Endothelial cell of umbilical vein (primary cell): ENCODE results near the gene DAB1. TPM values are rescaled to one million over a fixed set of nuclear protein-coding genes. Genes with fewer than 3 reads are reported as not detected.

Experiments used
- BruUV-seq: library from RNA; stranded (reverse); fragments of 400-500 nt; replicated peaks from 2 replicates; lab custom pipeline; 2021; lab: Mats Ljungman, UMichigan
- CTCF ChIA-PET: fragments of 300-600, 350-600 bp; sonication (Branson Sonifier 250); formaldehyde crosslinking; loops from one replicate; lab custom pipeline; 2021; ENCODE audit warnings: antibody characterized with exemption, inconsistent platforms; lab: Charles Lee
- POLR2A ChIA-PET: fragments of 300-600, 350-600 bp; sonication (Branson Sonifier 250); formaldehyde crosslinking; loops from one replicate; lab custom pipeline; 2021; ENCODE audit warnings: antibody characterized with exemption, inconsistent platforms; lab: Charles Lee
- DNase-seq: peaks from one replicate; pipeline ENCODE4 v3.0.0-alpha.2; 2011; ENCODE audit warnings: low read depth, low spot score
- FAIRE-seq: peaks from 2 replicates; lab custom pipeline; 2011; peaks lifted over from hg19 to GRCh38; lab: Jason Lieb, UNC
- H2AFZ ChIP-seq: 2 replicates; pipeline ENCODE4 v1.6.0; 2012; ENCODE audit warnings: low read depth, low read length, control low read depth, inconsistent platforms
- H3K27ac ChIP-seq: 2 replicates; pipeline ENCODE4 v1.5.1; 2011; ENCODE audit warnings: low read depth, mild to moderate bottlenecking, control low read depth, low read length, moderate library complexity; ENCODE audit not compliant: insufficient read depth
- H3K27me3 ChIP-seq, 2 experiments: 2 replicates each; pipeline versions ENCODE4 v1.6.0 to v1.6.1; 2011; ENCODE audit warnings: low read length in 2 of 2, mixed read lengths in 1 of 2; ENCODE audit not compliant: control insufficient read depth in 2 of 2, insufficient read depth in 2 of 2
- H3K36me3 ChIP-seq, 2 experiments: 2 replicates in 1 of 2; 3 replicates in 1 of 2; pipeline ENCODE4 v1.5.1; 2011; ENCODE audit warnings: low read length in 2 of 2, mild to moderate bottlenecking in 1 of 2, moderate library complexity in 1 of 2; ENCODE audit not compliant: control insufficient read depth in 2 of 2, insufficient read depth in 2 of 2; ENCODE audit errors: extremely low read depth in 1 of 2
- H3K4me1 ChIP-seq: 3 replicates; pipeline ENCODE4 v1.5.1; 2011; ENCODE audit warnings: mild to moderate bottlenecking, low read length; ENCODE audit not compliant: control insufficient read depth, insufficient read depth; ENCODE audit errors: extremely low read depth
- H3K4me2 ChIP-seq: 2 replicates; pipeline ENCODE4 v1.6.1; 2011; ENCODE audit warnings: low read length, control low read depth, mixed read lengths; ENCODE audit not compliant: insufficient read depth
- H3K4me3 ChIP-seq, 3 experiments: fragments of 200-600 bp in 1 of 3; sonication (generic), shearing (Covaris generic) in 1 of 3; replicated peaks in 1 of 3; 2 replicates each; pipeline ENCODE4 v1.5.1; 2011 to 2016; ENCODE audit warnings: control low read depth in 3 of 3, low read length in 3 of 3, mild to moderate bottlenecking in 2 of 3, inconsistent platforms in 1 of 3, low read depth in 1 of 3, moderate library complexity in 1 of 3; ENCODE audit not compliant: insufficient read depth in 1 of 3
- H3K79me2 ChIP-seq: 2 replicates; pipeline ENCODE4 v1.6.0; 2012; ENCODE audit warnings: low read length, inconsistent platforms; ENCODE audit not compliant: control insufficient read depth, insufficient read depth
- H3K9ac ChIP-seq: replicated peaks from 2 replicates; pipeline ENCODE3; 2011; ENCODE audit warnings: low read length, control low read depth; ENCODE audit not compliant: insufficient read depth; ENCODE audit errors: extremely low read depth
- H3K9me1 ChIP-seq: replicated peaks from 3 replicates; pipeline ENCODE4 v1.6.0; 2011; ENCODE audit warnings: mild to moderate bottlenecking, low read length; ENCODE audit not compliant: control insufficient read depth, insufficient read depth; ENCODE audit errors: extremely low read depth
- H3K9me3 ChIP-seq: replicated peaks from 2 replicates; pipeline ENCODE4 v1.5.1; 2012; ENCODE audit warnings: low read length, inconsistent platforms; ENCODE audit not compliant: control insufficient read depth, insufficient read depth
- H4K20me1 ChIP-seq: replicated peaks from 2 replicates; pipeline ENCODE3; 2011; ENCODE audit warnings: mild to moderate bottlenecking, low read length; ENCODE audit not compliant: control insufficient read depth, insufficient read depth; ENCODE audit errors: extremely low read depth
- CTCF ChIP-seq, 2 donors: IDR thresholded peaks; 1 replicate in 1 of 2; 2 replicates in 1 of 2; pipeline ENCODE4 v1.5.1; 2011; ENCODE audit warnings: low read length in 2 of 2, mild to moderate bottlenecking in 2 of 2, moderate library complexity in 2 of 2, control low read depth in 1 of 2, inconsistent platforms in 1 of 2, low read depth in 1 of 2; ENCODE audit not compliant: insufficient read depth in 1 of 2; ENCODE audit errors: extremely low read depth in 1 of 2
- EZH2 ChIP-seq: IDR thresholded peaks from 2 replicates; pipeline ENCODE4 v1.6.1; 2012; ENCODE audit warnings: borderline replicate concordance, low read depth, mild to moderate bottlenecking, moderate library complexity, low read length, inconsistent platforms; ENCODE audit not compliant: severe bottlenecking
- FOS ChIP-seq: IDR thresholded peaks from 2 replicates; pipeline ENCODE4 v1.6.1; 2011; ENCODE audit warnings: mild to moderate bottlenecking, low read length, moderate library complexity, borderline replicate concordance; ENCODE audit not compliant: insufficient read depth
- GATA2 ChIP-seq: IDR thresholded peaks from 2 replicates; pipeline ENCODE4 v1.7.0; 2011; ENCODE audit warnings: low read depth, mild to moderate bottlenecking, moderate library complexity, mixed read lengths, low read length; ENCODE audit not compliant: insufficient read length, insufficient read depth
- JUN ChIP-seq: IDR thresholded peaks from 2 replicates; pipeline ENCODE4 v1.6.1; 2011; ENCODE audit warnings: borderline replicate concordance, low read depth; ENCODE audit not compliant: insufficient read length, insufficient read depth
- MAX ChIP-seq: IDR thresholded peaks from 2 replicates; pipeline ENCODE4 v1.6.1; 2011; ENCODE audit not compliant: insufficient read depth, insufficient read length
- MYC ChIP-seq: IDR thresholded peaks from one replicate; pipeline ENCODE4 v1.6.1; 2011; ENCODE audit warnings: mild to moderate bottlenecking, low read depth, low read length
- POLR2A ChIP-seq: IDR thresholded peaks from 2 replicates; pipeline ENCODE4 v1.6.1; 2012; ENCODE audit warnings: low read depth, mild to moderate bottlenecking, control low read depth, low read length
- POLR2AphosphoS5 ChIP-seq: IDR thresholded peaks from 2 replicates; pipeline ENCODE4 v1.6.1; 2012; ENCODE audit warnings: low read depth, mild to moderate bottlenecking, control low read depth, low read length, moderate library complexity; ENCODE audit not compliant: insufficient read depth
- dilution Hi-C: fragments of 300-500 bp; cut with MboI; formaldehyde crosslinking; loops from one replicate; pipeline ENCODE4 v1.15.0; 2019; ENCODE audit warnings: low sequenced_read_pairs; ENCODE audit not compliant: extremely low pct_ligation_motif_present
- intact Hi-C: fragments of 100-400 bp; cut with micrococcal nuclease; formaldehyde crosslinking; loops from one replicate; pipeline ENCODE4 v1.10.0; 2022
- polyA plus RNA-seq, 4 experiments: library from polyadenylated mRNA; depleted of rRNA in 3 of 4; stranded (reverse) in 3 of 4; unstranded in 1 of 4; fragments of >200 nt; gene quantifications; 2 replicates each; pipeline versions ENCODE4 v1.2.1 to v1.2.3, GENCODE V29; 2011 to 2012; ENCODE audit warnings: missing spikeins in 1 of 4
- total RNA-seq: library from RNA; stranded (reverse); gene quantifications from 2 replicates; pipeline ENCODE4 v1.2.3, GENCODE V29; 2021

The DAB1 gene
- total and polyA plus RNA-seq, 2 donors (not counting 3 experiments of a cell fraction or from before 2014, with no cell fraction given) = not detected

- dilution Hi-C loops (no loop called here), intact Hi-C loops (no loop called here)
- Histone ChIP-seq H3K4me2 (no peak overlapping the region), H3K9me1 (no peaks in the 10 kb centered on the region), H3K4me3 (no peak overlapping the region), H3K4me1 (no peaks in the 10 kb centered on the region), H2AFZ (no peak overlapping the region), H3K79me2 (no peaks in the 10 kb centered on the region), H3K27me3 (no peaks in the 10 kb centered on the region), H3K27ac (no peak overlapping the region), H3K36me3 (no peaks in the 10 kb centered on the region), H4K20me1 (no peaks in the 10 kb centered on the region), H3K9me3 (no peaks in the 10 kb centered on the region), H3K9ac (no peak overlapping the region)
- BruUV-seq = no TSS peak
- ChIA-PET POLR2A (no interaction called here), CTCF (no interaction called here)
- DNase-seq (no peak), FAIRE-seq (no peak)
- TF ChIP-seq EZH2 = no peak
- no peak for TF ChIP-seq POLR2A
- TF ChIP-seq CTCF (IDR thresholded peaks at IDR 0.05; ENCODE audit: extremely low read depth in 1 of 2, insufficient read depth in 1 of 2, low read depth in 1 of 2, low read length in 2 of 2) = no peak
- no peak for TF ChIP-seq JUN
- no peak for TF ChIP-seq FOS
- TF ChIP-seq GATA2 = no peak
- TF ChIP-seq MYC = no peak
- TF ChIP-seq POLR2AphosphoS5 = no peak
- TF ChIP-seq MAX = no peak
These were observed 382.0 kb downstream of the DAB1 start for GRCh38 chr1:57041901-57042300.
